CD1c-positive myeloid dendritic cell (primary cell): ENCODE data around the gene CAD.
"Not testable (repeated sequence)": the region's sequence is repeated elsewhere in the genome, so short reads cannot be mapped to it uniquely, and the experiment has no call there.

Experiments
- DNase-seq: peaks from one replicate; pipeline ENCODE4 v3.0.0-alpha.2; 2016; ENCODE audit errors: extremely low spot score

The CAD gene

DNA sequence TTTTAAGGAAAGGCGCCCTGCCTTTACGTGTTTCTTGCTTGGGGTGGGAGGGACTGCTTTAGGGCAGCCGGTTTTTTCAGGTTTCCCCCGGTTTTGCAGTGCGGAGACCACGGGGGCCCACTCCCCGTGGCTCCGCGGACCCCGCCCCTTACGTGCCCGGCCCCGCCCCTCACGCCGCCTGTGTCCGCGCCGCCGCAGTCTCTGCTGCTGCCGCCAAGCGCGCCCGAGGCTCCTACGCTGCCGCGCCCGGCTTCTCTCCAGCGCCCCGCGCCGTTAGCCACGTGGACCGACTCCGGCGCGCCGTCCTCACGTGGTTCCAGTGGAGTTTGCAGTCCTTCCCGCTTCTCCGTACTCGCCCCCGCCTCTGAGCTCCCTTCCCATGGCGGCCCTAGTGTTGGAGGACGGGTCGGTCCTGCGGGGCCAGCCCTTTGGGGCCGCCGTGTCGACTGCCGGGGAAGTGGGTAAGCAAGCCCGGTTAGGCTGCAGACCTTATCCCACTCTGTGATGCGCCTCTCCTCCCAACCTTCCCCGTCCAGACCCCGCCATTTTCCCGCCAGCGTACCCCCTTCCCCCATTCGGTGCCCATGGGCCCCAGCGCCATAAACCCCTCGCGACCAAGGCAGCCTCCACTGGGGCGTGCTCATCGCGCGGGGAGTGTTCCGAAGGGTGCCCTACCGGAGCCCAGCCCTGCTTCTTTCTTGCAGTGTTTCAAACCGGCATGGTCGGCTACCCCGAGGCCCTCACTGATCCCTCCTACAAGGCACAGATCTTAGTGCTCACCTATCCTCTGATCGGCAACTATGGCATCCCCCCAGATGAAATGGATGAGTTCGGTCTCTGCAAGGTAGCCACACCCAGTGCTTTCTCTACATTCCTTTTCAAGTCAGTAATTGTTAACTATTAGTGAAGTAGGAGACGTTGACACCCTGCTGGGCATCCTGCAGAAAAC is at the start of gene CAD:
Gene CAD, plus strand, starts transcription at position 197 of the 949 bp plus-strand sequence. Its CDS starts 183 bp downstream, at position 380.
- DNase-seq, result peak; percentile 95

DNA sequence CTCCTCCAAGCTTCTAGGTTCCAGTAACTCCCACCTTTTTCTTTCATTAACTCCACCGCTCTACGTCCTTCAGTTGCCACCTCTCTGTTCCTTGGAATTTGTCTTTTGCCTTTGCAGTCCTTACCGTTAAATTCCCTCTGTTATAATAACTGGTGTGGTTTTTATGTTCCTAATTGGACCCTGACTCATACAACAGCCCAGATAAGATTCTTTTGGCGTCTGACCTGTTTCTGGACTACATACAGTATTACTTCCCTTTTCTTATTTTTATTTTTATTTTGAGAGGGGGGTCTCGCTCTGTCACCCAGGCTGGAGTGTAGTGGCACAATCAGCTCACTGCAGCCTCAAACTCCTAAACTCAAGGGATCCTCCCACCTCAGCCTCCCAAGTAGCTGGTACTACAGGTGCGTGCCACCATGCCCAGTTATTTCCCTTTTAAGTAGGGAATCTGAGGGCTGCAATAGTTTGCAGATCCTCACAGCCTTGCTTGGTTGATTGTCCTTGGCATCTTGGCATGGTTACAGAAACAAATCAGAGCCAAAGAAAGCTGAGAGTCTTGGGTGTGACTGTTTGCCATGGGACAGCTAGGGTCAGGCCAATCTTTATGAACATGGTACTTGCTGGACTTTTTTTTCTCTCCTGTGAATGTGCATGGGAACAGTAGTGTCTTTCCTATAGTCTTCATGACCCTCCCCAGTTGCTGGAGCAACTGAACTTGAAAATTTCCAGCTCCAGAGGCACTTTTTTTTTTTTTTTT is 46.4 kb upstream of the CAD start:
- no peak for DNase-seq

DNA sequence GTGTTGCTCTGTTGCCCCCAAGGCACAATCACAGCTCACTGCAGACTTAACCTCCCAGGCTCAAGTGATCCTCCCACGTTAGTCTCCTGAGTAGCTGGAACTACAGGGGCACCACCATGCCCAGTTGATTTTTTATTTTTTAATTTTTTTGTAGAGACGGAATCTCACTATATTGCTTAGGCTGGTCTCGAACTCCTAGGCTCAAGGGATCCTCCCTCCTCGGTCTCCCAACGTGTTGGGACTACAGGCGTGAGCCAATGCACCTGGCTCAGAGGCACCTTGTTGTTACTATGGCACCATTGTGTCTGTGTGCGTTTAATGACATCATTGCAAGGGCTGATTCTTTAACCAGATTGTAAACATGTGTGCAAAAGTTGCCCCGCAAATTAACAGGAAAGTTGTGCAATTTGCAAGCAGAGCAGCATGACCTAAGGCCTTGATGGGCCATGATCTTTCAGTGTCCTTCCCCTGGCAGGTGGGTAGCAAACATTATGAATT is 45.8 kb upstream of the CAD start:
- no peak for DNase-seq

DNA sequence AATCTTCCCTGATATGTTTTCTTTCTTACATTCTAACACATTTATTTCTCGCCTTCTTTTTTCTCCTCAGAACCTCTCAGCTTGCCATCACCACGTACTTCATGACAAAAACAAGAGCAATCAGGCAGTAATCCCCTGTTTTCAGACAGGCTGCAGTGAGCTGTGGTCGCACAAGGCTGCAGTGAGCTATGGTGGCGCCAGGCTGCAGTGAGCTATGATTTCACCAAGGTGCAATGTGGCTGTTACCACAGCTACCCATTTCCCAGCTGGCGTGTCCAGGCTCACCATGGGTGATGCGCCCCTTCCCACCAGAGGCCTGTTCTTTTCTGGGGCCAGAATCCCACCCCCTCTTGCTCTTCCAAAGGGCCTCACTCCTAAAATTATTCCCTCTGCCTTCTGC is 42.5 kb upstream of the CAD start:
- DNase-seq, result no peak

DNA sequence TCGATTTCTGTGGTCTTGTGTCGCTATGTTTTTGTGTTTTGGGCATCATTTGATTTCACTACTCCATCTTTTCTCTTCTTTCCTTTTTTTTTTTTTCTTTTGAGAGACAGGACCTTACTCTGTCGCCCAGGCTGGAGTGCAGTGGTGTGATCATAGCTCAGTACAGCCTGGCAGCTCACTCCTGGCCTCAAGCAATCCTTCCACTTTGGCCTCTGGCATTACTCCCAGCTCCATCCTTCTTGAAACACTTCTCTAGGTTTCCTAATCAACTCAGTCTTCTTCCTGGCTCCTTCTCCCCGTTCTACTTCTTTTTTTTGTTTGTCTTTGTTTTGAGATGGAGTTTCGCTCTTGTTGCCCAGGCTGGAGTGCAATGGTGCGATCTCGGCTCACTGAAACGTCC is 41.8 kb upstream of the CAD start:
- DNase-seq, result no peak

DNA sequence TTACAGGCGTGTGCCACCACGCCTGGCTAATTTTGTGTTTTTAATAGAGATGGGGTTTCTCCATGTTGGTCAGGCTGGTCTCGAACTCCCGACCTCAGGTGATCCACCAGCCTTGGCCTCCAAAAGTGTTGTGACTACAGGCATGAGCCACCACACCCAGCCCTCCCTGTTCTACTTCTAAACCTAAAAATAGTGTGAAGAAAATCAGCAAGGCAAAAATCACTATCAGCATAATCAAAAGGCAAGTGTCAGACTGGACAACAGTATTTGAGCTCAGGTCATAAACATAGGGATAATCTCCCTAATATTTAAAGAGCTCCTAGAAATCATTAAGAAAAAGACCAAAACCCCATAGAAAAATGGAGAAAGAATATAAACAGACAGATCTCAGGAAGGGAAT is 41.4 kb upstream of the CAD start:
- not testable (repeated sequence) for DNase-seq

DNA sequence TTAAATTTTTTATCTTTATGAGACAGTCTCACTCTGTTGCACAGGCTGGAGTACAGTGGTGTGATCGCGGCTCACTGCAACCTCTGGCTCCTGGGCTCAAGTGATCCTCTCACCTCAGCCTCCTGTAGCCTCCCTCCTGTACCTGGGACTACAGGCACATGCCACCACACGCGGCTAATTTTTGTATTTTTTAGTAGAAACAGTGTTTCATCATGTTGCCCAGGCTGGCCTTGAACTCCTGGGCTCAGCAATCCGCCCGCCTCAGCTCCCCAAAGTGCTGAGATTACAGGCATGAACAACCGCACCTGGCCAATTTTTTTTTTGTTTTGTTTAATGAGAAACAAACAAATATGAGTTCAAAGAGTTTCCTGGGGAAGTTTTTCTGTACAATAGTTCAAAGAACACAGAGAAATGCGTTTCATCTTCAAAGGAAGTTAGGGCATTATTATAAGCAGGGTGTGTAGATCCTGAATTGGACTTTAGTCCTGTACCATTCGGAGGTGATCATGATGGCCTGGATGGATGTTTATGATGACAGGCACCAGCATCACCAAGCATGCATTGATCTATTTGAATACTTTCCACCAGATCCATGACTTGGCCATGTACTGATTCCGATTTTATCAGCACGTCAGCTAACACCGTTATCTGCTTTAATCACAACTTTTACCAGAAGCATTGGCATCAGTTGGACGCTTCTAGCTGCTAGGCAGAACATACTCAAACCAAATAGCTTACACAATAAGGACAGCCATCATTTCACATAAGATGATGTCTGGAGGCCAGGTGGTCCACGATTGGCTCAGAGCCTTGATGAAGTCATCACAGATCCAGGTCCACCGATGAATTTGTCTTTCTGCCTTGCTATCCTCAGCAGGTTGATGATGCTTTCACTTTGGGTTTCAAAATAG is 39.5 kb upstream of the CAD start:
- no peak for DNase-seq

DNA sequence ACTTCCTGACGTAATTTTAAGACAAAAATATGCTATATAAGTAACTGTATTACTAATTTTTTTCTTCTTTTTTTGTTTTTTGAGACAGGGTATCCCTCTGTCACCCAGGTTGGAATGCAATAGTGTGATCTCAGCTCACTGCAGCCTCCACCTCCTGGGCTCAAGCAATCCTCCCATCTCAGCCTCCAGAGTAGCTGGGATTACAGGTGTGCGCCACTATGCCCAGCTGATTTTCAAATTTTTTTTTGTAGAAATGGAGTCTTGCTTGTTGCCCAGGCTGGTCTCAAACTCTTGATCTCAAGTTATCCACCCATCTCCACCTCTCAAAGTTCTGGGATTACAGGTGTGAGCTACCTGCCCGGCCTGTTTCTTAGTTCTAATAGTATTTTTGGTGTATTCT is 38.7 kb upstream of the CAD start:
- no peak for DNase-seq

DNA sequence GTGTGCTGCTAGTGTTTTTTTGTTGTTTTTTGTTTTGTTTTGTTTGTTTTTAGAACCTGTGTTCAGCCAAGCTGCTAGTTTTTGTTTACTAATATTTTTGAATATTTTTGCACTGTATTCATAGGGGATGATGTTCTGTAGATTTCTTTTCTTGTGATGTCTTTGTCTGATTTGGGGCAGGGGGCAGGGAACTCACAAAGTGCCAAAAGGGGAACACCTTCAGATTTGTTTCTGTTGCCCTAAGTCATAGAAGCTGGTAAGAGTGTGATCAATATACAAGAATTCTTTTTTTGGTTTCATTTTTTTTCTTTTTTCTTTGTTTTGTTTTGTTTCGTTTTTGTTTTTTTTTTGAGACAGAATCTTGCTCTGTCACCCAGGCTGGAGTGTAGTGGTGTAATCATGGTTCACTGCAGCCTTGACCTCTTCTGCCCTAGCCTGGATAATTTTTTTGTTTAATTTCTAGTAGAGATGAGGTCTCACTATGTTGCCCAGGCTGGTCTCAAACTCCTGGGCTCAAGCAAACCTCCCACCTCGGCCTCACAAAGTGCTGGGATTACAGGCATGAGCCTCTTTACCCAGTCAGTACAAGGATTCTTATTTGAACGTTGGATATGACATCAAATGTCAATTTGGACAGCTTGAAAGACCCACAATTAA is 37.7 kb upstream of the CAD start:
- no peak for DNase-seq

DNA sequence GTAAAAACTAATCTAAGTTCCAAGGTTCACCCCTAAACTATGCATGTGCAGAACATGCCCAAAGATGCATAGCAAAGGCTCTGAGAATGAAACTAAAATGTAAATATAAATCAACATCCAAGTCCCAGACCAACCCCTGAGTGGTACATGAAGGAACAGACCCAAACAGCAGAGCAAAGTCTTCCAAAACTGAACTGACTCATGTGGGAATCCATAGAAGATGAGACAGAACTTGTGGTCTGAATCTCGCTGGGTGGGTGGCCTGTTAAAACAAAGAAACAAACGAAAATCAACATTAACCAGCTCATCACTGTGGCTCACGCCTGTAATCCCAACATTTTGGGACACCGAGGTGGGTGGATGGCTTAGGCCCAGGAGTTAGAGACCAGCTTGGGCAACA is 34.8 kb upstream of the CAD start:
- DNase-seq, result no peak

DNA sequence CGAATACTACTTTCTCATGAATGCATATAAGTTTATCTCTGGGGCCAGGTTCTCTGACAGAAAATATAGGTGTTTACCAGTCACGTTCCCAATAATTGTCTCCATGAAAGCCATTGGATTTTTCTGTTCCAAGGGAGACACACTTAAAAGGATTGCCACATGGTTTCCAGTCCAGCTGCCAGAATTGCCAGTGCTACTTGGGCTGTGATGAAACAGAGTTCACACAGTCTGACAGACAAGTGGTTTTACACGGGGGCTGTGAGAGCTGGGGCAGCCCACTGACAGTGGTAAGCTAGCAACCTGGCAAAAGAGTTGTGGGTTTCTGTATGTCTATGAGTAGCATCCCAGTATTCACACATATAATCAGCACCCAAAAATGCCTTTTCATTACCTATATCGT is 33.1 kb upstream of the CAD start:
- no peak for DNase-seq

DNA sequence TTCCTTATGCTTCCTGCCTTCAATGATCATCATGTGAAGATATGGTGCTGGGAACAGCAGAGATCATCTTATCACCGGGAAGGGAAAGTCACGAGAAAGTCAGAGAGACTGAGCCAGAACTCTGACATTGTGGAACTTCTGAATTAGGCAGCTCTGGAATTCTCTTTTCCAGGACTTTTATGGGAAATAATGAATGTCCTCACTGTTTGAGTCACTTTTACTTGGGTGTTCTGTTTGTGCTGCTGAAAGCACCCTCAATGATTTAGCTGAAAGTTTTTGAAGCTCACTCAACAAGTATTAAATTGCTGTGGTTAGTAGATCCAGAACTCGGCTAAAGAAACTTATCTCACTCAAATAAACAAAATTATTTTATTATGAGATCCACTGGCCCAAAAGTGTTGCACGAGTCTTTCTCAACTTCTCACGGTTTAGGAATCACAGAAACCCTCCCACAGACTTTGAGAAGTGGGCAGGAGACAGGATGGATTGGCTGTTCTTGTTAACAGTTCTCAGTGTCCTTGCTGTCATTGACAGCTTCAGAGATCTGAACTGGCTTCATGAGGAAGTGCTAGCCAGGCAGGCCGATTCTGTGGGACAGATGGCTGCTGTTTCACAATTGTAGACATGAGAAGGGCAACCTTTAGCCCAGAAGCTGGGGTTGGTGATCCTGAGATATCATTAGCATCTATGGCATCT is 31.7 kb upstream of the CAD start:
- DNase-seq, result peak; percentile 81

DNA sequence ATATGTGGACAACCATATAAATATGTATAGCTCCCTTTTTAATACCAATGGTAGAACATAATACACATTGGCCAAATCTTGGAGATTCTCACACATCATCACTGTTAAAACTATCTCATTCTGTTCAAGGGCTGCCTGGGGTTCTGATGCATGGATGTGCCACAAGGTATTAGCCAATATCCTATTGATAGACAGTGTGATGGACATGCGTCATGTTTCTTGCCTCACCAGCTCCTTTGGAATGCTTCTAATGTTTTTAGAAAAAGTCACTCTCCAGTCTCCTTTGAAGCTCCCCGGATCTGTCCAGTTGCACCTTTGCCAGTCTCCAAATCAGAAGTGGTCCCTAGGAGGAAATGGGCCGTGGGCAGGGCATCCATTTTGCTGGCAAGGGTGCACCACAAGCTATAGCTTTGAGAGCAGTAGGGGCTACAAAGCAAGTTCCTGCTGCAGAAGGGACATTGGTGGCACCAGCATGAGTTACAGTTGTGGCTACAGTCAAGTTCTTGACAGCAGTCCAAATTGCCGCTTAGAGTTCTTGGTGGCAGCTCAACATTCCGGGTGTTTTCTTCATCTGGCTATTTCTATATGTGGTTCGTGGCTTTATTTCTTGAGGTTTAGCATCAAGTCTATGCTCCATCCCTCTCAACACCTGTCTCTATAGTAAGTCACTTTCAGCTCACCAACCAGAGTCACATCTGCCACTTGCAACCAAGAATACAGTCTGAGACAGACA is 30.4 kb upstream of the CAD start:
- no peak for DNase-seq

DNA sequence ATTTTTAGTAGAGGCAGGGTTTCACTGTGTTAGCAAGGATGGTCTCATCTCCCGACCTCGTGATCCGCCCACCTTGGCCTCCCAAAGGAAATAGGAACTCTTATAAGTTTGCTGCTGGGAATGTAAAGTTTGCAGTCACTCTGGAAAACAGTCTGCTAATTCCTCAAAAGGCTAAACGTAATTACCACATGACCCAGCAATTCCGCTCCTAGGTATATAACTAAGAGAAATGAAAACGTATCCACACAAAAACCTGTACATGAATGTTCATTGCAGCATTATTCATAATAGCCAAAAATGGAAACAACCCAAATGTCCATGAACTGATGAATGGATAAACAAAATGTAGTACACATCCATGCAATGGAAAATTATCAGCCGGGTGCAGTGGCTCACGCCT is 27.2 kb upstream of the CAD start:
- DNase-seq, result no peak

DNA sequence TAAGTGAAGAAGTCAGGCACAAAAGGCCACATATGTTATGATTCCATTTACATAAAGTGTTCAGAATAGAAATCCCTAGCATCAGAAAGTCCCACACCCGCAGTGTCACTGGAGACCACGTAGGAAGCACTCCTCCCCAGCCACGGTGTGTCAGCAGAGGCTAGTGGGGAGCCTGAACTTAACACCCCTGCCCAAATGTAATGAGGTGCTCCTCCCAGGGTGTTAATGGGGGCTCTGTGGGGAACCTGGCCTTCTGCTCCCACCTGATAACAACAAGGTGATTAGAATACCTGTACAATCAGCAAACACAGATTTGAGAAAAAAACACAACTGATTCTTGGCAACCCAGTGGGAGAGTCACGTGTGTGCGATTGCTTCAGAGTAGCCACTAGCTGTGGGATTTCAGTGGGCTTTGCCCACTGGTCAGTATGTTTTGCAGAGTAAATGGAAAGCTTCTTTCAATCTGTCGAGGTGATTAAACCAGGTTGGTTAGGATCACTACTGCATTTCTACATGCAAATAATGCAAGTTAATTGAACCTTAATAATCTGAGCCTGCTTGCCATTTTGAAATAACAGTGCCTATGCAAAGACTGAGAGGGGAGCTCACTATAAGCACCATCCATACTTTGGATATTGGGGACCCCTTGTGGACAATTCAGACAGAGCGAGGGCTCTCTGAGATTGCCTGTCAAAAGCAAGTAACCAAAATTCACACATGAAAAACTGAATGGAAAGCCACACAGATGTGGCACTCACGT is 25.9 kb upstream of the CAD start:
- DNase-seq, result peak; percentile 73

DNA sequence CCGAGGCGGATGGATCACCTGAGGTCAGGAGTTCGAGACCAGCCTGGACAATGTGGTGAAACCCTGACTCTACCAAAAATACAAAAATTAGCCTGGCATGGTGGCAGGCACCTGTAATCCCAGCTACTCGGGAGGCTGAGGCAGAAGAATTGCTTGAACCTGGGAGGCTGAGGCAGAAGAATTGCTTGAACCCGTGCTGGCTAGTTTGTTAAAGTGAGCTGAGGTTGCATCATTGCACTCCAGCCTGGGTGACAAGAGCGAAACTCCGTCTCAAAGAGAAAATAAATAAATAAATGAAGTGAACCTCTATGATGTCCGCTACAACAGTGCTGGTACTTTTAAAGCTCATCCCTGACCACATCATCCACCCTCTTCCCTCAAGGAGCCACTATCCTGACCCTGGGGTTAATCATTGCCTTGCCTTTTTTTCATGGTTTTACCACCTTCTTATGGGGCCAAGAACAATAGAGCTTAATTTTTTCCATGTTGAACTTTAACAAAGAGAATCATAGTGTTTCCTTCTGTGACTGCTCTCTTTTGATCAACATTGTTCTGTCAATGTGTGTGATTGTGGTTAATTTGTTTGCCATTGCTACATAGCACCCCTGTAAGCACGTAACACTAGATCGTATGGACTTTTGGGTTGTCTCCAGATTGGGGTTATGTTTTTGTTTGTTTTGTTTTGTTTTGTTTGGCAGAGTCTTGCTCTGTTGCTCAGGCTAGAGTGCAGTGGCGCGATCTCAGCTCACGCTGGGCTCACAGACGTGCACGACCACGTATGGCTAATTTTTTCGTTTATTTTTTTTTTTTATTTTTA is 22.4 kb upstream of the CAD start:
- no peak for DNase-seq

DNA sequence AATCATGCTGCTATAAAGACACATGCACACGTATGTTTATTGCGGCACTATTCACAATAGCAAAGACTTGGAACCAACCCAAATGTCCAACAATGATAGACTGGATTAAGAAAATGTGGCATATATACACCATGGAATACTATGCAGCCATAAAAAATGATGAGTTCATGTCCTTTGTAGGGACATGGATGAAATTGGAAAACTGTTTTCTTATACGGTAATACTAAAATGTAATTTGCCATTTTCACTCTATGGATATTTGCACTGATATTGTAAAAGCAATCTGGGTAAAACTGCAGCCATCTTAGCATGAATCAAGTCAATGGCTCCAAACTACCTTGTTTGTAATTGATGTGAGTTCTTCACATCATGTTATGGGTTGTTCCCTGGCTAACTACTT is 21.4 kb upstream of the CAD start:
- DNase-seq, result not testable (repeated sequence)

DNA sequence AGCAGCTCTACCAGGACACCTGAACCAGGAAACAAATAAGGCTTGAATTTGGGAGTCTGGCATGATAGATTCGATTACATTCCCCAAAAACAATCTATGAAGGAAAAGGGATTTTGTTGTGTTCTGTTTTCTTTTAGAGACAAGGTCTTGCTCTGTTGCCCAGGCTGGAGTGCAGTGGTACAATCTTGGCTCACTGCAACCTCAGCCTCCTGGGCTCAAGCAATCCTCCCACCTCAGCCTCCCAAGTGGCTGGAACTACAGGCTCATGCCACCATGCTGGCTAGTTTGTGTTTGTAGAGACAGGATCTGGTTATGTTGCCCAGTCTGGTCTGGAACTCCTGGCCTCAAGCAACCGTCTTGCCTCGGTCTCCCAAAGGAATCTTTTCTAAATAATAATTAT is 19.1 kb upstream of the CAD start:
- not testable (repeated sequence) for DNase-seq
